Body of pancreas (tissue), 4 donors: ENCODE data around the gene MAGED1.

Experiments used
- CTCF ChIP-seq, 7 experiments: fragments of 450-650 bp in 4 of 7; fragments of 200-600 bp in 3 of 7; sonication (generic) in 3 of 7; IDR thresholded peaks; one replicate each; pipeline ENCODE4 v1.5.1; 2016 to 2019; ENCODE audit warnings: antibody characterized with exemption in 7 of 7
- POLR2A ChIP-seq, 3 donors: fragments of 450-650 bp; IDR thresholded peaks; one replicate each; pipeline ENCODE4 v1.6.1; 2016; ENCODE audit warnings: antibody characterized with exemption in 3 of 3, mild to moderate bottlenecking in 2 of 3

DNA sequence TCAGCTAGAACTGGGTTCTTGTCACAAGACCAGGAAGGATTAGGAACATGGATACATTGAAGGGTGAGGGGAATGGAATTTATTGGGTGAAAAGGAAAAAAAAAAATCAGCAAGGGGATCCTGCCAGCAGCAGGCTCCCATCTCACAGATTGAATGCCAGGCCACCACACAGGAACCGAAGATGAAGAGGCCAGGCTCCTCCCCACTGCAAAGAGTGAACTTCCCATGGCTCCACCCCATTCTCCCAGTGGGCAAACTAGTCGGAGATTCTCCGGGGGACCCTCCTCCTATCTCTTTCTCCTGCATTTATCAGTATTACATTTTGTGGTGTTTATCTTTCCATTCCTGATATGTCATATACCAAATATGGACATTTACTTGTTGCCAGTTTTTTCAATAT, 46.0 kb upstream of the MAGED1 start:
- TF ChIP-seq CTCF (IDR thresholded peaks at IDR 0.05) (no peak), POLR2A (IDR thresholded peaks at IDR 0.05) (no peak)
